DND-41 (cell line): ENCODE data around the gene DHRSX.

Experiments used
- EZH2 ChIP-seq: IDR thresholded peaks from 3 replicates; pipeline ENCODE4 v1.6.1; 2012; ENCODE audit warnings: borderline replicate concordance, low read depth, mild to moderate bottlenecking, moderate library complexity, low read length, inconsistent platforms; ENCODE audit not compliant: severe bottlenecking
- TF ChIP-seq, protein P1 (sequence below): IDR thresholded peaks from 2 replicates; pipeline ENCODE4 v1.5.1; 2012; ENCODE audit warnings: borderline replicate concordance, low read length, moderate library complexity, mild to moderate bottlenecking; ENCODE audit not compliant: poor library complexity, severe bottlenecking; ENCODE audit errors: extremely low read depth

DNA sequence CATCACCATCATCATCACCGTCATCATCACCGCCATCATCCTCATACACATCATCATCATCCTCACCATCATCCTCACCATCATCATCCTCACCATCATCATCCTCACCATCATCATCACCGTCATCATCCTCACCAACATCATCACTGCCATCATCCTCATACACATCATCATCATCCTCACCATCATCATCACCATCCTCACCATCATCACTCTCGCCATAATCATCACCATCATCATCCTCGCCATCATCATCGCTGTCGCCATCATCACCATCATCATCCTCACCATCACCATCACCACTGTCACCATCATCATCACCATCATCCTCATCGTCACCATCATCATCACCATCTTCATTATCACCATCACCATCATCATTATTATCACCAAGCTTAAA lies 19.8 kb upstream of the DHRSX start:
- TF ChIP-seq, protein P1, sequence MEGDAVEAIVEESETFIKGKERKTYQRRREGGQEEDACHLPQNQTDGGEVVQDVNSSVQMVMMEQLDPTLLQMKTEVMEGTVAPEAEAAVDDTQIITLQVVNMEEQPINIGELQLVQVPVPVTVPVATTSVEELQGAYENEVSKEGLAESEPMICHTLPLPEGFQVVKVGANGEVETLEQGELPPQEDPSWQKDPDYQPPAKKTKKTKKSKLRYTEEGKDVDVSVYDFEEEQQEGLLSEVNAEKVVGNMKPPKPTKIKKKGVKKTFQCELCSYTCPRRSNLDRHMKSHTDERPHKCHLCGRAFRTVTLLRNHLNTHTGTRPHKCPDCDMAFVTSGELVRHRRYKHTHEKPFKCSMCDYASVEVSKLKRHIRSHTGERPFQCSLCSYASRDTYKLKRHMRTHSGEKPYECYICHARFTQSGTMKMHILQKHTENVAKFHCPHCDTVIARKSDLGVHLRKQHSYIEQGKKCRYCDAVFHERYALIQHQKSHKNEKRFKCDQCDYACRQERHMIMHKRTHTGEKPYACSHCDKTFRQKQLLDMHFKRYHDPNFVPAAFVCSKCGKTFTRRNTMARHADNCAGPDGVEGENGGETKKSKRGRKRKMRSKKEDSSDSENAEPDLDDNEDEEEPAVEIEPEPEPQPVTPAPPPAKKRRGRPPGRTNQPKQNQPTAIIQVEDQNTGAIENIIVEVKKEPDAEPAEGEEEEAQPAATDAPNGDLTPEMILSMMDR: no peak
- no peak for TF ChIP-seq EZH2
